GM15510 (cell line): ENCODE results near the gene CD81.

ENCODE experiments used
- POLR2A ChIP-seq: IDR thresholded peaks from 3 replicates; pipeline ENCODE4 v1.6.1; 2011; ENCODE audit warnings: borderline replicate concordance; ENCODE audit not compliant: insufficient read length; ENCODE audit errors: extremely low read depth

CD81 gene

DNA sequence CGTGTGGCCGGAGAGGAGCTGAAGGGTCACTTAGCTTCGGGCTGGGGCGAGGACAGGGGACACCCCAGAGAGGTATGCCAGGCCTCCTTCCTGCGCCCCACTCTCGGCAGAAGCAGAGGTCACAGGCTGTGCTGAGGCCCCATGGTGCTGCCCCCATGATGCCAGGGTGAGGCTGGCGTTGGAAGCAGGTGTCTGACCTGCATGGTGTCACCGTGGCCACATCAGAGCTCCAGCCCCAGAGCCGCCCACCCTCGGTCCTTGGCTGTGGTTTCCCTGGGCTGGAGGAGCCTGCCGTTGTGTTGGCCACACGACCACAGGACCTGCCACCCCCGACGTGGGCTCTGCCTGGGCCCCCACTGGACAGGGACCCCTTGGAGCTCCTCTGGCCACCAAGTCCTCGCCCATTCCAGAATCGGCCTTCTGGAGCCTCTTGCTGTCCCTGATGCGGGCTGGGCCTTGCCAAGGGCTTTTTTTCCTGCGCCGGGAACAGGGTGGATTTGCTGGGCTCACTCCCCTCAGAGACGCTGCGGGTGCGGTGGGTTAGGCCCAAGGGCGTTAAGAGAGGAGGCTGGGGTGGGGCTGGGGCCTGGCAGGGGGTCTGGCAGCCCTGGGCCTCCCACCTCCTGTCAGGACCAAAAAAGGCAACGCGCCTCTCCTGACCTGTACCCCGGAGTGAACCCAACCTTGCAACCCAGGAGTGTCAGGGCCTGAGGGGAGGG, 15.3 kb downstream of the CD81 start:
- no peak for TF ChIP-seq POLR2A

DNA sequence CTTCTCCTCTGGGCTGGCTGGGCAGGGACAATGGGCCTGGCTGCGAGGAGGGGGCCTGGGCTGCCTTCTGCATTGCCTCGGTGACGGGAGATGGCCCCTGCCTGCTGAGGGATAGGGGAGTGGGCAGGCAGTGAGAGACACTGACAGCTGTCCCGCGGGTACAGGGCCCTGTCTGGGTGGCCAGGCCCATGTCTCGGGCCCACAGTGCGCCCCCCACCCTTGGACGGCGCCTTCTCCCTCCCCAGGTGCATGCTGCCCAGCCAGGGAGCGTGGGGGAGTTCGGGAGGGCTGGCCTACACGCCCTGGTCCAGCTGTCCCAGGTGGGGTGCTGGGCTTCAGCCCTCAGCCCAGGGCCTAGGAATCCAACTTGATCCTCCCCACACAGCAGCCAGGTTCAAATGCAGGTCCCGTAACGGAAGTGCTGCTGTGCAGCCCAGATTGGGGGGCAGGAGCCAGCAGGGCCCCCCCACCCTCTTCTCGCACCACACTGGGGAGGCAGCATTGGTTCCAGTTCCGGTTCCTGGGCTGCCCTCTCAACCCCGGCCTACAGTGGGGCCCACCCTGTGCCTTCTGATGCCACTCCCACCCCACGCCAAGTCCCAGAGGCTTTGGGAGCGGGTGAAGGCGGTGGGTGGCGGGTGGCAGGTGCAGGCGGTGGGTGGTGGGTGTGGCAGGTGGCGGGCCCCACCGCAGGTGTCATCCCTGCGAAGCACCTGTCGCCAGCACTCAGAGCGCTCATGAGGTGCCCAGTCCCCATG, 16.2 kb downstream of the CD81 start:
- no peak for TF ChIP-seq POLR2A

DNA sequence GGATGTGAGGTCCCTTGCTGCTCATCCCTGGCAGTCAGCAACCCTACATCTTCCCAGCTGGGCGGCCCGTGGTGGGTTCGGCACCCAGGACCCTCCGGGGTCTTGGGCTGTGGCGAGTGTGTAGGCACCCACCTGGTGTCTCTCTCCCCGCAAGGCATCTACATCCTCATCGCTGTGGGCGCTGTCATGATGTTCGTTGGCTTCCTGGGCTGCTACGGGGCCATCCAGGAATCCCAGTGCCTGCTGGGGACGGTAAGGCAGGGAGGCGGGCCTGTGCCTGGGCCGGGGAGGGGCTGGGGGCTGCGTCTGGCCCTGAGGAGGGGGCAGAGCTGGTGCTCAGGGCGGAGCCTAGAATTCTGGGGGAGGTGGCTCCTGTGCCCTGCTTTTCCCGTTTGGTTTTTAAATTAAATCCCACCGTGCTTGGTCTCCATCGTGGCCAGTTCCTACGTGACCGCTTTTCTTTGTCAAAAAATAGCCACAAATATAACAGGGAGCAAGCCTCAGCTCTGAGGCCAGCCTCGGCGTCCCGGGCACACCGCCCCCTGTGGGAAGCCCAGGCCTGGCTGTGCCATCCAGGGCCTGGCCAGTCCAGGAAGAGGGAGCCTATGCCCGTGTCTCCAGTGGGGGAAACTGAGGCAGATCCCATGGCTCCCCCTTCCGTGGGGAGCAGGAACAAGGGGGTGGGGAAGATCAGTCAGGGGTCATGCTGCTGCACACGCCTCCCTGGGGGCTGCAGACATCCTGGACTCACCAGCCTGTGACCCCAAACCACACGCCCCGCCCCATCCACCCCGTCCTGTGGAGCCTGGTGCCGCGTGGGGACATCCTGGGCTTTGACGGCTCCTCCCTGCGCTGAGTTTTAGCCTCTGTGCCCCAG, 17.1 kb downstream of the CD81 start:
- no peak for TF ChIP-seq POLR2A

DNA sequence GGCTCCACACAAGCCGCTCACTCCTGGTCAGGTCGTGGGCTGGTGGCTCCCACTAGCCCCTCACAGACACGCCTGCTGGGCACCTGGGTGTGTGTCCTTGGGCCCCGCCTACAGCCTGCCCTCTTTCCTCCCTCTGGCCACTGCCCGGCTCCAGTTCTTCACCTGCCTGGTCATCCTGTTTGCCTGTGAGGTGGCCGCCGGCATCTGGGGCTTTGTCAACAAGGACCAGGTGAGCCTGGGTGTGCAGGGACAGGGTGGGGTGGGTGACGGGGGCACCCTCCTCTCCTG, 17.7 kb downstream of the CD81 start:
- TF ChIP-seq POLR2A, result no peak

DNA sequence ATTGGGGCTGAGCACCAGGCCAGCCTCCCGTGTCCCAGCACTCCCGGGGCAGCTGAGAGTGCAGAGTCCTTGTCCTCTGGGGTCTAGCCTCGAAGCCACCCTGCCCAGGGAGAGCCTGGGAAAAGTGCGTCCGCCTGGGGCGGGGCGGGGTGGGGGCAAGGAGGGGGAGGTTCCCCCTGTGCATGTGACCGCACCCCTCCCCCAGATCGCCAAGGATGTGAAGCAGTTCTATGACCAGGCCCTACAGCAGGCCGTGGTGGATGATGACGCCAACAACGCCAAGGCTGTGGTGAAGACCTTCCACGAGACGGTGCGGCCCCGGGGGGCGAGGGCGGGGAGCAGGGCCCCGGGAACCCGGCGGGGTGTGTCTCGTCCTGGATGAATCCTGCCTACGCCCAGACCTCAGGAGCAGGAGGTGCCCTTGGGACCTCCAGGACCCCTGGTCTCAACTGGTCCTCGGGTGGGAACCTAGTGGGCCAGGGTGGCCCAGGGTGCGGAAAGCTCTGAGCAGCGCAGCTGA, 18.2 kb downstream of the CD81 start:
- TF ChIP-seq POLR2A, result no peak

DNA sequence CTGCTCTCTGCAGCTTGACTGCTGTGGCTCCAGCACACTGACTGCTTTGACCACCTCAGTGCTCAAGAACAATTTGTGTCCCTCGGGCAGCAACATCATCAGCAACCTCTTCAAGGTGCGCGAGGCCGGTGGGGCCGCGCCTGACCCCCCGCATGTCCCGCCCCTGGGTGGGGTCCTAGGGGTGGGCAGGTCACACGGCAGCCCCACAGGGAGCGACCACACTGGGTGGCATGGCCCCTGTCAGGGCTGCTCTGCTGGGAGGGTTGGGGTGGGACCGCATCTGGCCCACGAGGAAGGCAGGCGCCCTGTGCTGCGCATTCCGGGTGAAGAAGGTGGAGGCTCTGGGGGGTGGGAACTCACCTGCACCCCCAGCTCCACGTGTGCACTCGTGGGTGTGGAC, 18.7 kb downstream of the CD81 start:
- TF ChIP-seq POLR2A, result no peak

DNA sequence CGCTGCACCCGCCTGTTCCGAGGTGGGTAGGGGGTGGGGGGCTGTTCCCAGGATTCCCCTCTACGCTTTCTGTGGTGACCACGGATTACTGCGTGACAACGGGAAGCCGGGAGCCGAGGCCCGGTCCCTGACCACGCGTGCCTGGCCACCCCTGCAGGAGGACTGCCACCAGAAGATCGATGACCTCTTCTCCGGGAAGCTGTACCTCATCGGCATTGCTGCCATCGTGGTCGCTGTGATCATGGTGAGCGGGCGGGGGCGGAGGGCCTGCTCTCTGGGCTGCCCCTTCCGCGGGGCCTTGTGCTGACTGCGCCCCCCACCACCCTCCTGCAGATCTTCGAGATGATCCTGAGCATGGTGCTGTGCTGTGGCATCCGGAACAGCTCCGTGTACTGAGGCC, 19.4 kb downstream of the CD81 start:
- no peak for TF ChIP-seq POLR2A

DNA sequence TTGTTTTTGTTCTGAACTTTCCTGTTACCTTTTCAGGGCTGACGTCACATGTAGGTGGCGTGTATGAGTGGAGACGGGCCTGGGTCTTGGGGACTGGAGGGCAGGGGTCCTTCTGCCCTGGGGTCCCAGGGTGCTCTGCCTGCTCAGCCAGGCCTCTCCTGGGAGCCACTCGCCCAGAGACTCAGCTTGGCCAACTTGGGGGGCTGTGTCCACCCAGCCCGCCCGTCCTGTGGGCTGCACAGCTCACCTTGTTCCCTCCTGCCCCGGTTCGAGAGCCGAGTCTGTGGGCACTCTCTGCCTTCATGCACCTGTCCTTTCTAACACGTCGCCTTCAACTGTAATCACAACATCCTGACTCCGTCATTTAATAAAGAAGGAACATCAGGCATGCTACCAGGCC, 19.9 kb downstream of the CD81 start:
- no peak for TF ChIP-seq POLR2A

DNA sequence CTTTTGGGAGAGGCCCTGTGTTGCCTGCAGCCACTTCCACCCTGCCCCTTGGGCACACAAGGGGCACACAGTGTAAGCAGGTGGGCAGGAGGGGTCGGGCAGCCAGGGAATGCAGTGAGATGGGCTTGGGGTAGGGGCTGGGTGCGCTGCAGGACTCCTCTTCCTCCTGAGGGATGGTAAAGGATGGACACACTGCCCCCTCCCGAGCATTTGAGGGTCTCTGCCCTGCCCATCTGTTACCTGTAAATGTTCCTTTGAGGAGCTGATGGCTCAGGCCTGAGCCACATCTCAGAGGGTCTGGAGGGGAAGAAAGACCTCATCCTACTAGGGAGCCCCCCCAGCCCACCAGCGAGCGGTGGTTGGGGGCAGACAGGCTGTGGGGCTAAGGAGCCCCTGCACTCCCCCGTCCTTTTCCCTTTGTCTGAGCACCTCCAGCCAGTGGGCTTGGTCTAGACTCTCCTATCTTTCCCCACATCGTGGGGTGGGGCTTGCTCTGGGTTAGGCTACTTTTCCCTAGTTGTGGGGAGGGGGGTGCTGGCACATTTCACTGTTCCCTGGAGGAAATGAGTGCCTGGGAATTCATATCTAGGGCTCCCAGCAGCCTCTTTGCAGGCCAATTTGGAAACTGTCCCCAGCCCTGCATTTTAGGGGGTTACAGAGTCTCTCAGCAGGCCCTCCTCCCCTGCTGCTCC, 21.7 kb downstream of the CD81 start:
- no peak for TF ChIP-seq POLR2A

DNA sequence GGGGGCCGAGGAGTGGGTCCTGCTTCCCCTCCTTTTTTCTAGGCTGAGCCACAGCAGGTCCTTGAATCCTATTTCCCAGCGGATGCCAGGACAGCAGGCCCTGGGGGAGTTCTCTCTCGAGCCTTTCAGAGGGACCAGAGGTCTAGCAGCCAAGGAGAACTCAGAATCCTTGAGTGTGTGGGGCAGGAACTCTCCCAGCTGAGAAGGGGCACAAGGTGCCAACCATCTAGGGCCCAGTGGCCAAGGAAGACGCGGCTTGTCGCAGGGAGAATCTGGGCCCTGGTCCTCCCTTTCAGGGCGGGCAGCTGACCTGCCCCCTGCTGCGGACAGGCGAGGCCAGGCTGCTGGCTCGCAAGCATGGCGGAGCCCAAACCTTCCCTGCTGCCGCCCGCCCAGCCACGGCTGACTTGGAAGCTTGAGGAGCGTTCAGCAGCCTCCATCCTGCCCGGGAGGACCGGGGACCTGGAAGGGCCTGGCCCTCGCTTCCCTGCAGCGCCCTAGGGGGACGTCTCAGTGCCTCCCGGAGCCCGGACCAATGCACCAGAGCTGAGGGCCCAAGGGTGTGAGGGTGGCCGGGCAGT, 22.5 kb downstream of the CD81 start:
- no peak for TF ChIP-seq POLR2A

DNA sequence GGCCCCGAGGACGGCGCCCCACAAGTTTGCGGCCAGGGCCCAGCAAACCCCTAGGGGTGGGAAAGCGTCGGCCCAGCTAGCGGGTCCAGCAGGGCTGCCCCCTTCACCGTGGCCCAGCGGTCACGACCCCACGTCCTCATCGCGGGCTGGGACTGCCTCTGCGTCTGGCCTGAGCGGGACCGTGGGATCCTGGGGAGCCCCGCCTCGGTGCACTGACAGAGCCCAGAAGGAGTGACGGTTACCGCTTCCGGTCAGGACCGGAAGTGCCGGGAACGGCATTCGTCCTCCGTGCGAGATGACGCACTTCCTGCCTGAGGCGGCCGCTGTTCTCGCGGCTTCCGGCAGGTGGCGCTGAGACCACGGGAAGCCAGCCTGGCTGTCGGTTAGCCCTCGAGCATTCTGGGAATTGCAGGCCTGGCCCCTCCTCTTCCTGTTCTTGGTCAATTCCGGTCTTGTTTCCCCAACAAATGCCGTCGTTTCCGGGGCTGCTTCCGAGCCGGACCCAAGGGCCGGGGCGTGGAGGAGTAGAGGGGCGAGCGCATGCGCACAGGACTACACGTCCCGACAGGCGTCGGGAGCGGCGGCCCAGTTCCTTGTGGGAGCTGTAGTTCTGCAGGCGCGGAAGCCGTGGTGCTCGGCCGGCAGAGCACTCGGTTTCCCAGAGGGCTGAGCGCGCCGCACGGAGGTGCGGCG, 23.1 kb downstream of the CD81 start, which contains the start of gene TSSC4:
Gene TSSC4, plus strand, starts transcription at position 682 of the 693 bp plus-strand sequence. CDS start 1,884 bp downstream, outside the sequence.
- TF ChIP-seq POLR2A, result peak; percentile 90

DNA sequence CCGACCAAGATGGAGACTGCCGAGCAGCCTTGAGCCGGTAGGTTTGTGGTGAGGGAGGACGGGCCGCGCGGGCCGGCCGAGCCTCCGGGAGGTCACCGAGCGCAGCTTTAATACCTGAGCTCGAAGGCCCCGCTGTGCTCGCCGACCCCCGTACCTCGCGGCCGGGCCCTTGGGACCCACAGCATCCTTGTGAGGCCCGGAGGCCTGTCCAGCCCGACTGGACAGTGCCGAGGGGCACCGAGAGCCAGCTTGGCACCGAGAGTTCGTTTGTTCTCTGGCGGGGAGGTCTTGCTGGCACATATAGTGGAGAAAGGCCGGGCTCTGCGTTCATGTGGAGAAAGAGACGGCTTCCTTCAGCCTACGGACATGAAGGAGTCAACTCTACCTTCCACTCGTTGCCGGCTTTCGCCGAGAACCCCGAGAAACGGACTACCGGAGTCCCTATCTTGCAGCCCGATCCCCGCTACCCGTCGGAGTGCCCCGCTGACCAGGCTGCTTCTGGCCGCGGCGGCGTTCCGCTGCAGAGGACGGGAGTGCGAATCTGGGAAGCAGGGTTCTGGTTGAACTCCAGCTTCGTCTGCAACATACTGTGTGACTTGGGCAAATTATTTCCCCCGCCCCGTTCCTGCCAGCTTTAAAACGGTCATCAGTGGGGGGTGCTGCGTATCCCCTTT, 23.8 kb downstream of the CD81 start:
- TF ChIP-seq POLR2A, result no peak

DNA sequence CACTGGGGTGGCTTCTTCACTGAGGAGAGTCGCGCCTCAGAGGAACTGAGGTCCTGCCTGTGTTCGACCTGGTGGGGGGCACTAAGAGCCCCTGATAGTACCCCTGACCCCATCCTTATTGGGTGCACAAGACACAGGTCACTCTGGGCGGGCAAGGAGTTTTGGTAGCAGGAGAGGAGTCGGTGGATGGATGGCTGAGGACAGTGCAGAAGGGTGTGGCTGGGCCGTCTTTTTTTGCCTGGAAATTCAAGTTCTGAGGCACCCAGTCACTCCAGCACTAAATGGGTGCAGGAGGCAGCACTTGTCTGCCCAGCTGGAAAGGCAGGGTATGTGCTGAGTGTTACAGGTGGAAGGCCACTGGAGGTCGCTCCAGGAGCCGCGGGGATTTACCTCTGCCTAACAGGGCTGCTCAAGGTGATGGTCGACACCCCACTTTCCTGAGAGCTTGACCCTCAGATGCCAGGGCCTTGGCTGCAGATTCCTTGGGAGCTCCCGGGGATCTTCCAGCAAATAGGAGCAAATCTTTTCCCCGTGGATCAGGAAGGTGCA, 24.4 kb downstream of the CD81 start:
- no peak for TF ChIP-seq POLR2A
